Gastrocnemius medialis (tissue), 4 donors: Measurements from ENCODE around the gene LNPEP. TPM values are rescaled to one million over a fixed set of nuclear protein-coding genes. Genes with fewer than 3 reads are reported as not detected.

Source experiments
- ATAC-seq, 2 donors: fragments of 150-250 bp; one replicate each; pipeline ENCODE4 v1.9.1; 2016
- DNase-seq, 2 donors: peaks; one replicate each; pipeline ENCODE4 v3.0.0-alpha.2; 2019
- H3K27ac ChIP-seq, 4 donors: fragments of 200-600 bp; sonication (generic); 1 replicate in 1 of 4; 2 replicates in 3 of 4; pipeline ENCODE4 v1.5.1; 2016 to 2018; ENCODE audit warnings: mild to moderate bottlenecking in 2 of 4, moderate library complexity in 1 of 4
- H3K27me3 ChIP-seq, 3 donors: fragments of 200-600 bp; sonication (generic) in 2 of 3; 1 replicate in 1 of 3; 2 replicates in 2 of 3; pipeline versions ENCODE4 v1.5.1 to v1.6.0; 2016 to 2019; ENCODE audit warnings: mild to moderate bottlenecking in 1 of 3, moderate library complexity in 1 of 3
- H3K36me3 ChIP-seq, 2 donors: fragments of 200-600 bp; sonication (generic) in 1 of 2; one replicate each; pipeline ENCODE4 v1.5.1; 2017 to 2018
- H3K4me1 ChIP-seq, 2 donors: fragments of 200-600 bp; sonication (generic) in 1 of 2; one replicate each; pipeline ENCODE4 v1.5.1; 2016 to 2017; ENCODE audit warnings: mild to moderate bottlenecking in 2 of 2
- H3K4me3 ChIP-seq, 4 donors: fragments of 200-600 bp; sonication (generic) in 3 of 4; 1 replicate in 1 of 4; 2 replicates in 3 of 4; pipeline ENCODE4 v1.5.1; 2016 to 2019; ENCODE audit warnings: mild to moderate bottlenecking in 2 of 4
- H3K9me3 ChIP-seq, 3 donors: fragments of 200-600 bp; sonication (generic) in 2 of 3; 1 replicate in 1 of 3; 2 replicates in 2 of 3; pipeline ENCODE4 v1.5.1; 2016 to 2019
- POLR2A ChIP-seq, 2 donors: fragments of 450-650 bp; IDR thresholded peaks; one replicate each; pipeline ENCODE4 v1.6.1; 2017; ENCODE audit warnings: antibody characterized with exemption in 2 of 2, mild to moderate bottlenecking in 2 of 2, moderate library complexity in 2 of 2
- in situ Hi-C, 4 donors: fragments of 200-750 bp; cut with MboI; loops; one replicate each; pipeline versions ENCODE4 v1.15.0 to v1.8.0; 2017; ENCODE audit warnings: low sequenced_read_pairs in 4 of 4
- intact Hi-C: fragments of 100-400 bp; cut with DNase I; formaldehyde crosslinking; loops from one replicate; pipeline ENCODE4 v1.15.1; 2023; ENCODE audit warnings: low total_unique reads
- total RNA-seq, 4 donors: library from RNA; depleted of rRNA; stranded (reverse); fragments of >200 nt; gene quantifications; one replicate each; pipeline versions ENCODE4 v1.1.0 to v1.2.3, GENCODE V29; 2016
- TF ChIP-seq, protein P1 (sequence below), 5 experiments: fragments of 450-650 bp in 3 of 5; fragments of 200-600 bp in 2 of 5; sonication (generic) in 2 of 5; IDR thresholded peaks in 4 of 5; conservative IDR thresholded peaks in 1 of 5; 1 replicate in 4 of 5; 2 replicates in 1 of 5; pipeline ENCODE4 v1.5.1; 2016 to 2019; ENCODE audit warnings: antibody characterized with exemption in 5 of 5, mild to moderate bottlenecking in 3 of 5, moderate library complexity in 3 of 5

The LNPEP gene
- total RNA-seq, 4 donors from 2014 or later, result 31.9 to 48.7 (median 33.1) TPM

GRCh38 chr5:96911139-96911538, 24.7 kb upstream of the LNPEP start:
- H3K4me3 ChIP-seq, result no peak overlapping the region
- in situ Hi-C loops (no loop called here), intact Hi-C loops (no loop called here)
- no peak overlapping the region for H3K27ac ChIP-seq
- H3K36me3 ChIP-seq, result no peaks in the 10 kb centered on the region
- no peak for ATAC-seq
- no peaks in the 10 kb centered on the region for H3K9me3 ChIP-seq
- H3K27me3 ChIP-seq, result no peaks in the 10 kb centered on the region
- peaks cover 10 to 23% of the 10 kb centered on the region in 2 donors for H3K4me1 ChIP-seq
- no peak for TF ChIP-seq POLR2A (IDR thresholded peaks at IDR 0.05)
- TF ChIP-seq, protein P1, sequence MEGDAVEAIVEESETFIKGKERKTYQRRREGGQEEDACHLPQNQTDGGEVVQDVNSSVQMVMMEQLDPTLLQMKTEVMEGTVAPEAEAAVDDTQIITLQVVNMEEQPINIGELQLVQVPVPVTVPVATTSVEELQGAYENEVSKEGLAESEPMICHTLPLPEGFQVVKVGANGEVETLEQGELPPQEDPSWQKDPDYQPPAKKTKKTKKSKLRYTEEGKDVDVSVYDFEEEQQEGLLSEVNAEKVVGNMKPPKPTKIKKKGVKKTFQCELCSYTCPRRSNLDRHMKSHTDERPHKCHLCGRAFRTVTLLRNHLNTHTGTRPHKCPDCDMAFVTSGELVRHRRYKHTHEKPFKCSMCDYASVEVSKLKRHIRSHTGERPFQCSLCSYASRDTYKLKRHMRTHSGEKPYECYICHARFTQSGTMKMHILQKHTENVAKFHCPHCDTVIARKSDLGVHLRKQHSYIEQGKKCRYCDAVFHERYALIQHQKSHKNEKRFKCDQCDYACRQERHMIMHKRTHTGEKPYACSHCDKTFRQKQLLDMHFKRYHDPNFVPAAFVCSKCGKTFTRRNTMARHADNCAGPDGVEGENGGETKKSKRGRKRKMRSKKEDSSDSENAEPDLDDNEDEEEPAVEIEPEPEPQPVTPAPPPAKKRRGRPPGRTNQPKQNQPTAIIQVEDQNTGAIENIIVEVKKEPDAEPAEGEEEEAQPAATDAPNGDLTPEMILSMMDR (IDR thresholded peaks at IDR 0.05 in 4 of 5, conservative IDR thresholded peaks at IDR 0.05 in 1 of 5), result no peak
- no peak for DNase-seq

DNA sequence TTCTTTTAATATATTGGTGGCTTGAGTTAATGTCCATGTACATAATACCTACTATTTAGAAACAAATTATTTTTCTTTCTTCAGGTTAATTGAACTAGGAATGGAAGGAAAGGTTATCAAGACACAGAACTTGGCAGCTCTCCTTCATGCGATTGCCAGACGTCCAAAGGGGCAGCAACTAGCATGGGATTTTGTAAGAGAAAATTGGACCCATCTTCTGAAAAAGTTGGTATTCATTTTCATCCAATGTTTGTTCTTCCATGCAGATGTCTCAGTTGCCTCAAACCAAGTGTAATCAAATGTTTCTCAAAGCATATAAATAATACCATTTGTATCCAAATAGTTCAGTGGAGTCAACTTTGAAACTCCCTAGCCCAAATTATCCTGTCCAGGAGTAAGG, 22.6 kb upstream of the LNPEP start:
- in situ Hi-C loops, result no loop called here

DNA sequence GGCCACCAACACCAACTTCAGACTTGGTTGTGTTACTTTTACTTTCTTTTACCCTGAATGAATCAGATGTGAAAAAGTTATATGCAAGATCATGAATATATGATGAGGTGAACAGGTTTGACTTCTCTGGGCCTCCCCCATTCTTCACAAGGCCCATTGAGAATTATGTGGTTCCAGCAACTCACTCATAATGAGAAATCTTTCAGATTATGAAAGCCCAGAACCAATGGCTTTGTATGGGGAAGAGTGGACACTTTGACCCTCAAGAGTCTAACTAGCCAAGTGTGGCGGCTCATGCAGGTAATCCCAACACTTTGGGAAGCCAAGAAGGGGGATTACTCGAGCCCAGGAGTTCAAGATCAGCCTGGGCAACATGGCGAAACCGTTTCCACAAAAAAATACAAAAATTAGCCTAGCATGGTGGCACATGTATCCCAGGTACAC, 16.1 kb upstream of the LNPEP start:
- H3K4me3 ChIP-seq, result no peak overlapping the region
- TF ChIP-seq, protein P1 (IDR thresholded peaks at IDR 0.05 in 4 of 5, conservative IDR thresholded peaks at IDR 0.05 in 1 of 5), result no peak
- TF ChIP-seq POLR2A (IDR thresholded peaks at IDR 0.05), result no peak
- in situ Hi-C loops, result no loop called here
- no peaks in the 10 kb centered on the region for H3K27me3 ChIP-seq
- DNase-seq, result no peak
- peak overlapping the region in 2 of 4 donors; percentile 79 to 82 for H3K27ac ChIP-seq
- ATAC-seq, result no peak
- intact Hi-C loops, result no loop called here
- H3K9me3 ChIP-seq, result no peaks in the 10 kb centered on the region
- H3K36me3 ChIP-seq, result peaks cover 0 to 7% of the 10 kb centered on the region in 2 donors
- peaks cover 15 to 26% of the 10 kb centered on the region in 2 donors for H3K4me1 ChIP-seq

More for the DNA sequence above, 22.6 kb upstream of the LNPEP start:
- peaks cover 10 to 20% of the 10 kb centered on the region in 2 donors for H3K4me1 ChIP-seq
- H3K4me3 ChIP-seq, result no peak overlapping the region
- TF ChIP-seq, protein P1 (IDR thresholded peaks at IDR 0.05 in 4 of 5, conservative IDR thresholded peaks at IDR 0.05 in 1 of 5), result no peak
- no peak for TF ChIP-seq POLR2A (IDR thresholded peaks at IDR 0.05)
- no peaks in the 10 kb centered on the region for H3K27me3 ChIP-seq
- ATAC-seq (no peak), DNase-seq (no peak)
- intact Hi-C loops, result no loop called here
- peaks cover 0 to 3% of the 10 kb centered on the region in 2 donors for H3K36me3 ChIP-seq
- H3K27ac ChIP-seq, result no peak overlapping the region
- no peaks in the 10 kb centered on the region for H3K9me3 ChIP-seq

DNA sequence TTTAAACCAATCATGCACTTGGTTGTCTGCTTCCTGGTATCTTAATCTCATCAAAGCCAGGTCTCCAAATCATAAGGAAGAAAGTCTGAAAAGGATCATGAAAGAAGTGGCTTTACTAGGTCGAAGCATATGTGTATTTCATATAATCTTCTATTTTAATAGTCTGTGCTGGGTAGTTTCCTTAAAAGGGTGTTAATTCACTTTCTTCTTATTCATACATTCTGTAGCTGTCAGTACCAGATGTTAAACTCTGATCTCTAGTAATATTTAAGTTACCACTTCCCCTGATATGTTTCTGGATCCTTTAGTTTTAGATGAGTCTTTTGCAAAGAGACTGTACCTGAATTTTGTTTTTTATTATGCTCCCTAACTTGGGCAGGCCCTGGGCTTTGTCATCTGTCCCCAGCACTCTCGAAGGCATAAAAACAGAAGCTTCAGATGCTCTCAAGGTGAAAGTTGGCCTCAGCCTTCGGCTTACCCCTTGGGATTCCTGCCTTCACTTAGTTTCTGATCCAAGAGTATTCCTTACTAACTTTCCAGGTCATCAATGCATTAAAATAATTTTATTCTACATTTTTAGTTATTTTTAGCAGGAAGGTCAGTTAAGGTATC, 15.0 kb upstream of the LNPEP start:
- Histone ChIP-seq H3K4me3 (no peak overlapping the region), H3K9me3 (no peaks in the 10 kb centered on the region), H3K36me3 (peaks cover 0 to 7% of the 10 kb centered on the region in 2 donors), H3K4me1 (peaks cover 15 to 26% of the 10 kb centered on the region in 2 donors), H3K27me3 (no peaks in the 10 kb centered on the region), H3K27ac (peak overlapping the region; percentile 79 to 88 (median 84))
- peak in 1 of 2 donors; percentile 54 for ATAC-seq
- no peak for DNase-seq
- in situ Hi-C loops, result no loop called here
- intact Hi-C loops, result no loop called here
- no peak for TF ChIP-seq POLR2A (IDR thresholded peaks at IDR 0.05)
- TF ChIP-seq, protein P1 (IDR thresholded peaks at IDR 0.05 in 4 of 5, conservative IDR thresholded peaks at IDR 0.05 in 1 of 5), result no peak
